Hematopoietic multipotent progenitor cell treated with erythropoietin and hydrocortisone succinate and interleukin-3 and kit ligand, for 15 days (in vitro differentiated cells): ENCODE results near the gene MAPK1IP1L.
"Not testable (repeated sequence)": the region's sequence is repeated elsewhere in the genome, so short reads cannot be mapped to it uniquely, and the experiment has no call there.

ENCODE experiments used
- DNase-seq: peaks from one replicate; pipeline ENCODE4 v3.0.0-alpha.2; 2015; ENCODE audit warnings: low spot score

The MAPK1IP1L gene

DNA sequence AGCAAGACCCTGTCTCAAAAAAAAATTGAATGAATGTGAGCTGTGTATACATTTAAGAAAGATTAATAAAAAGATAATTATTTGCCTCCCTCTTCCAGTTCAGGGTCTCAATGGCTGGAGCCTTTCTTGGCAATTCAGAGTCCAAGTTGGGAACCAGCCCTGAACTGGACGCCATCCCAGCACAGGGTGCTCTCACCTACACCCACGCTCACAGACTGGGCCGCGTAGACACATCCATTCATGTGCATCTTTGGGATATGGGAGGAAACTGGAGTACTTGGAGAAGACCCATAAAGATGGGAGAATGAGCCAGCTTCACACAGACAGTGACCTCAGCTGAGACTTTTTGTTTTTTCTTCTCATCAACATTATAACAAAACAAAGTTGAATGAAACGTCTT lies 6.5 kb downstream of the MAPK1IP1L start:
- no peak for DNase-seq

DNA sequence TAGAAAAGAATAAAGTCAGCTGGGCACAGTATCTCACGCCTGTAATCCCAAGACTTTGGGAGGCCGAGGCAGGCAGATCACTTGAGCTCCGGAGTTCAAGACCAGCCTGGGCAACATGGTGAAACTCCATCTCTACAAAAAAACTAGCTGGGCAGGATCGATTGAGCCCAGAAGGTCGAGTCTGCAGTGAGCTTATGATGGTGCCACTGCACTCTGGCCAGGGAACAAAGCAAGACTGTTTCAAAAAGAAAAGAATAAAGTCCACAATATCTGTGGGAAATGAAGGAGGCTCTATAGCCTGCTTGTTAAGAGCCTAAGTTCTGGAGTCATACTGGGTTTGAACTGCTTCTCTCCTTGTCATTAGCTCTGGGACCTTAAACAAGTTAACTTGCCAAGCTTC lies 7.9 kb downstream of the MAPK1IP1L start:
- DNase-seq: no peak

DNA sequence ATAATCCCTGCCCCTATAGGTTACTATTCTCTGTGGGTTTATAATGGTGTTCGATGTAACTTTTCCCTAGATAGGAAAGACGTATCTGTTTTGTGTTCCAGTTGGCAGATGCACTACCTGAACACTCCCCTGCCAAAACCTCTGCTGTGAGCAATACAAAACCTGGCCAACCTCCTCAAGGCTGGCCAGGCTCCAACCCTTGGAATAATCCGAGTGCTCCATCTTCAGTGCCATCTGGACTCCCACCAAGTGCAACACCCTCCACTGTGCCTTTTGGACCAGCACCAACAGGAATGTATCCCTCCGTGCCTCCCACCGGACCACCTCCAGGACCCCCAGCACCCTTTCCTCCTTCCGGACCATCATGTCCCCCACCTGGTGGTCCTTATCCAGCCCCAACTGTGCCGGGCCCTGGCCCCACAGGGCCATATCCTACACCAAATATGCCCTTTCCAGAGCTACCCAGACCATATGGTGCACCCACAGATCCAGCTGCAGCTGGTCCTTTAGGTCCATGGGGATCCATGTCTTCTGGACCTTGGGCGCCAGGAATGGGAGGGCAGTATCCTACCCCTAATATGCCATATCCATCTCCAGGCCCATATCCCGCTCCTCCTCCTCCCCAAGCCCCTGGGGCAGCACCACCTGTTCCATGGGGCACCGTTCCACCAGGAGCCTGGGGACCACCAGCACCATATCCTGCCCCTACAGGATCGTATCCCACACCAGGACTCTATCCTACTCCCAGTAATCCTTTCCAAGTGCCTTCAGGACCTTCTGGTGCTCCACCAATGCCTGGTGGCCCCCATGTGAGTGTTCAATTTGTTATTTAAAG lies 11.3 kb downstream of the MAPK1IP1L start:
- no peak for DNase-seq

GRCh38 chr14:55064896-55065295 lies 13.4 kb downstream of the MAPK1IP1L start:
- DNase-seq: not testable (repeated sequence)

DNA sequence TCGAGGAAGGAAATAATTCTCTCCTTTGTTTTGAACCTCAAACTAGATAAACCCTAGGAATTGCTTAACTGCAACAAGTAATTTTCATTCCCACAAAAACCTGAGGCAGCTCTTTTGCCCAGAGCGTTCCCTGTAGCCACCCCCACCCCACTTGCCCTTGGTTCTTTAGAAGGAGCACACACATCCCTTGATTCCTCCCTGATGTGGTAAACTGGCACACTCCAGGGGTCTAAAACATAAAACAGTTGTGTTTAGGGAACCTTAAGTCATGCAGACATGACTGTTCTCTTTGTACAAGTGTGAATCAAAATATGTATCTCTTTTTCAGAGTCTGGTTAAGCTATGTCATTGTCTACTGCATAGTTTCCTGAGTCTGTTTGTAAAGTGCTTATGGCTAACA lies 14.0 kb downstream of the MAPK1IP1L start:
- DNase-seq: no peak

DNA sequence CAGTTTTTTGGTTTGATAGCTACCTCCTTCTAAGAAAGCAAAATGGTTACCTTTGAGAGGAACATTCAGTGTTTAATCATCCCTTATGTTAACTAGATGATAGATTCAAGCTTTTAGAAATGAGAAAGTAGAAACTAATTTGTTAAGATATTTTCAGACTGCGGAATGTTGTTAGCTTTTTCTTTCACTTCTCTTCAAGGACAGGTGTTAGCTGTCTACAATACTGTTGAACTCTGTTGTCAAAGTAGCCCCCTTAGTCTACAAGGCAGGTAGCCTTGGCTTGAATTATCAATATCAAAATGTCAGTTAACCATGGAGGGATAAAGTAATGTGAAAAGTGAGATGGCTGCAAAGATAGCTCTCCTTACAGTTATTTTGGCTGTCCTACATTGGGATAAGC lies 14.8 kb downstream of the MAPK1IP1L start:
- no peak for DNase-seq

DNA sequence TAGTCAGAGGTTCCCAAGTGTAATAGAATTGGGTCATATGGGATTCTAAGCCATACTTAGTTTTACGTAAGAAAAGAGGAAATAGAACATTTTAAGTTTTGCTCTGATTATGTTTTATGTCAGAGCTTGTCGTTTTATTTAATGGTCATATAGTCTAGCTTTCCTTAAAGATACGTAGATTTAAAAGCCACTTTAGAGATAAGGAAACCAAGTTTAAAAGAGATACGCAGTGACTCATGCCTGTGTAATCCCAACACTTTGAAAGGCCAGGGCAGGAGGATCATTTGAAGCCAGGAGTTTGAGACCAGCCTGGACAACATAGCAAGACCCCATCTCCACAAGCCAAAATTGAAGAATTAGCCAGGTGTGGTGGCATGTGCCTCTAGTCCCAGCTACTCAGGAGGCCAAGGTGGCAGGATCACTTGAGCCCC lies 19.5 kb downstream of the MAPK1IP1L start:
- DNase-seq: no peak

DNA sequence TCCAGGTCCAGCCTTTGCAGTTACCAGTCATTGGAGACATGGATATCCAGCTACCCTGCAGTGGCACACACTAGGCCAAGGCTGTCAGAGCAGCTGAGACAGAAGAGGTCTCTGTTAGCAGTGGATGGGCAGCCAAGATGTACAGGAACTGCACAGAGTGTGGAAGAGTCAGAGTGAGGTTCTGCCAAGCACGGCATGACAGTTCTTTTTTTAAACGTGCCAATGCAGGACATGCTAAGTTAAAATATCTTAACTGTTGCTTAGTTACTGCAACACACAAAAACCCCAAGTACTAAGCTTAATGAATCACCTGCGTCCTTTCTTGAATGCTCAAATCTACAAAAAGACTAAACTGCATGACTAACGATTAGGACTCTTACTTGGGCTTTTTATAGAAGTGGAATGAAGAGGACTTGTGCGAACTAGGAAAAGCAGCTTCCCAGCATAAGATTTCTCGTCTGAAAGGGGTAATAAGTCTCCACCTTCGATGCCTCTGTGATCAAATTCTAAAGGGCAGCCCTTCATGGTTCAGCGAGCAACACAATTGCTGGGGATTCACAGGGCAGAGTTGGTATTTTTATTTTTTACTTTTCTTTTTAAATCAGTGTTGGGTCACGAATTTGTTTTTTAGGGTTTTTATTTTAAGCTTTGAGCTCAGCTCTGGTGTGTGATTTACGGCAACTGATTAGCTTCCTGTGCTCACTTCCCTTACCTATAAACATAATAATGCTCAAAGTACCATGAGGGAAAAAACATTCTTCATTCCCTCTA lies 20.6 kb downstream of the MAPK1IP1L start:
- DNase-seq: no peak

GRCh38 chr14:55073856-55074255 lies 22.4 kb downstream of the MAPK1IP1L start:
- no peak for DNase-seq

GRCh38 chr14:55074662-55075061 lies 23.2 kb downstream of the MAPK1IP1L start:
- DNase-seq: no peak

DNA sequence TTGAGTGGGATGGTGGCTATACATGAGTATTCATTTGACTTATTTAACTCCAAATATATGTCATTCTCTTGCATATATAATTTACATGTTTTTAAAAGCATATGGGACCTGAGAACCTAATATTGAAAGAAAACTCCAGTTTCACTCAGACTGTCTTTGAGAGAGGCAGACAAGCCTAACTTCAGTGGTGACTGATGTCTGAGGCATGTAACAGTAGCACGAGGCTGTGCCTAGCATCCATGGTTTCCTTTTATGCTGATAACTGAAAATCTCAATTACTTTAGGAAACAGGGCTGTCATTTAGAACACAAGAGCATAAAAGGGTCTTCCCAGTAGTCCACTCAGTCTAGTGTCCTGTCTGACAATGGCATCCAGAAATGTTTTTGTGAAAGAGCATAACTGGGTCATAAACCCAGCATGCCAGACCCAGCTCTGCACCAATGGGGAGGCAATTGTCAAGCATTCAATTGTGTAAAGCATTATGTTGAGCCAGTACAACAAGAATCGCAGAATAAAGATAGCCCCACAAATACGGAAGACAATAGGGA lies 24.3 kb downstream of the MAPK1IP1L start:
- no peak for DNase-seq

DNA sequence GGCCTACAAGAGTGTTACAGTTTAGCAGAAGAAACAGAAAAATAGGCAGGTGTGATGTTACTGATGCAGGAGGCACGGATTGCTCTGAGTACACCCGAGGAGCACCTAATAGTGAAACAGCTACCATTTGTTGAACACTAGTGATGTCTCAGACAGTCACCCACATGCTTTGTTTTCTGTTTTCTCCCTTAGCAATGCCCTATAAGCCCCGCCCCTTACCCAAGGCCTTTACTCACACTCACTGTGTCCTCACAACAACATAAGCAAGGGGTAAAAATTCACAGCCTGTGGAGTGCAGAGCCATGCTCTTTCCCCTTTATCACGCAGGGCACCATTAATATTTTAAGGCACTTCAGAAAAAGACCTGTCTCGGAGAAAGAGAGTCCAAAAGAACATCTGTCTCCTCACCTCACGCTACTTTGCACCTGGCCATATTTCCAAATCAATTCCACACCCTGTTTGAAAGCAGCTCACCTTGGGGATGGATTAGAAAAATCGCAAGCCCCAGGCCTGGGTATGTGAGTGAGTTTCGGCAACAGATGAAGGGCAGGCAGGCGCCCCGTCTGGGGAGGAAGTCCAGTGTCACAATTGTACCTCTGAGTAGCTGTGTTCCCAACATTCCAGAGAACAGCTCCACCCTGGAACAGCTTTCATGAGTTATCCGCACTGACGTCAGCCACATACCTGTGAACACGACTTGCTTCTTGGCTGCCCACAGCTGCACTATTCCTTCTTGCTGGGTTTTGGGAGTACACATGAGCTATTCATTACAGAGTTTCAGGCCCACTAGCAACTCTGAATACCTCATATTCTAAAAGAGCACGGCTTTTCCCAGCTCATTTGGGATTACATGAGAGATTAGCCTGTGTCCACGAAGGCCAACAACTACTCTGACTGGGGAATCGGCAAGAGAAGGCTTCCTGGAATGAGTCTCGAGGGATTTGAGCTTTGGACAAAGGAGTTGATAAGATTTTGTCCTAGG lies 26.0 kb downstream of the MAPK1IP1L start:
- no peak for DNase-seq

- DNase-seq: not testable (repeated sequence)
Measured at GRCh38 chr14:55079961-55080360, 28.5 kb downstream of the MAPK1IP1L start.

DNA sequence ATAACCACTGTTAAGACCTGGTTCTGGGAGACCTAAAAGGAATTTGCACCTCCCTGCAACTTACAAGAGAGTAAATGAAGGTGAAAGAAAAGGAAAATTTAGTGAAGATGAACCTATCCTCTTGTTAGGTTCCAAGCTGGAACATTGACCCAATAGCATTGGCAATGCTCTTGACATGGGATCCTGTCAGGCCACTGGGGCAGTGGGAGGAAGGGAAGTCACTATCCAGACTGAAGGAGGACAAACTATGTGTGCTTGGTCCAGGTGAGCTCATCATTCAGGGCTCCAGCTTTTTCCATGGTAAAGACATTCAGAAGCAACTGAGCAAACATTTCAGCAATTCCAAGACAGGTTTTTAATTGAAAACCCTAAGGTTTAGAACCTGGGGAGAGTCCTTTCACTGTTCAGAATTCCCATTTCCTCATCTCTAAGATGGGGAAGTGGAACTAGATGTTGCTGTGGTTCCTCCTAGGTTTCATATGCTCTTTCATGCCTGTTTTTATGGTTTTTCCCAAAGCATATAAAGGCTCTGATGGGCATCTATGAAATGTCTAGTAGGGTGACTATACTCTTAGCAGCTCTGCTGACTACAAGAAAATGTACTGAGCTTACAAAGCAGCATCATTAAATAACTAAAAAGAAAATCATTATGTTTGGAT lies 33.1 kb downstream of the MAPK1IP1L start:
- no peak for DNase-seq

DNA sequence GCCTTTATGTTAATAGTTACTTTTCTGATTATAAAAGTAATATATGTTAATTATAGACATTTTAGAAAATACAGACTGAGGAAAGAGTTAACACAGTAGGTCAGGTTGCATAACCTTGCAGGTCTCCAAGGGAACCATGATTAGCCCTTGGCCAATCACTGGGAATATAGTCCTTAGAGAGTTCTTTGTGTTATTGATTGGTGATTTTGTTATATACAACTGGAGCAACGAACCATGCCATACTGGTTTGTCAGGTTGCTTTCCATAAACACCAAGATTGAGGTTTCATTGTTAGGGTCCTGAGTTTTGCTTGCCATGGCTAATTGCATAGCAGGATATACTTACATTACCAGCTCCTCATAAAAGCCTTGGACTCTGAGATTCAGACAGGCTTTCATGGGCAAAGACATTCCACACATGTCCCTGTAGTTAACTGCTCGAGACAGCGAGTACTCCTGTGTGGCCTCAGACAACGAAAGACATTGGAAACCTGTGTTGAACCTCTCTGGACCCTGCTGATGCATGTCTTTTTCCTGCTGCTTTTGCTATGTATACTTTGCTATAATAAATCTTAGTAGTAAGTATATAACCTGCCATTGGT lies 33.7 kb downstream of the MAPK1IP1L start:
- DNase-seq: no peak

GRCh38 chr14:55086938-55087337 lies 35.5 kb downstream of the MAPK1IP1L start:
- DNase-seq: no peak

DNA sequence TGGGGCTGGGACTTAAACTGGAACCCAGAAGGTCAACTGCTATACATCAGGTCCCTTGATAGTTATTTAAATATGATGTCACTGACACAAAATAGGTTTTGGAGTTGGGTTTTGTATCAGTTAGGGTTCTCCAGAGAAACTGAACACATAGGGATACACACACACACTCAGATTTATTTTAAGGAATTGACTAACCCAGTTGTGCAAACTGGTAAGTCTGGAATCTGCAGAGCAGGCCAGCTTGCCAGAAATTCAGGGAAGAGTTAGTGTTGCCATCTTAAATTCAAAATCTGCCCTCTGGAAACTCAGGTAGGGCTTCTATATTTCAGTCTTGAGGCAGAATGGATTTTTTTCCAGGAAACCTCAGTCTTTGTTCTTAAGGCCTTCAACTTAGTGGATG lies 36.9 kb downstream of the MAPK1IP1L start:
- DNase-seq: no peak

DNA sequence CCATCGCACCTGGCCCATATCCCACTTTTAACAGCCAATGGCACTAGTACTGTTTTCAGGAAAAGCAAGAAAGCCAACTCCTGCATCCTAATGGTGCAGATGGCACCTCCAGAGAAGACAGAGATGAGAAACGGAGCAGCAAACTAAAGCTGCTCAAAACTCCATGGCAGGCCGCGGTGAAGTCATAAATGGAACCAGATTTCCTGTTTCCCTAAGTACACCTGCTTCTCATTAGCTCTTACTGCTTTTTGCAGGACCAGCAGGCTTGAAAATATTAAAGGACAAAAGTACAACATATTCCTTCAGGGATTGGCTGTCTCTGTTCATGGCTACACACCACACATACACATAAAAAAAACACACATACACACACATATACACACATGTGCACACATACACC lies 40.9 kb downstream of the MAPK1IP1L start:
- no peak for DNase-seq

DNA sequence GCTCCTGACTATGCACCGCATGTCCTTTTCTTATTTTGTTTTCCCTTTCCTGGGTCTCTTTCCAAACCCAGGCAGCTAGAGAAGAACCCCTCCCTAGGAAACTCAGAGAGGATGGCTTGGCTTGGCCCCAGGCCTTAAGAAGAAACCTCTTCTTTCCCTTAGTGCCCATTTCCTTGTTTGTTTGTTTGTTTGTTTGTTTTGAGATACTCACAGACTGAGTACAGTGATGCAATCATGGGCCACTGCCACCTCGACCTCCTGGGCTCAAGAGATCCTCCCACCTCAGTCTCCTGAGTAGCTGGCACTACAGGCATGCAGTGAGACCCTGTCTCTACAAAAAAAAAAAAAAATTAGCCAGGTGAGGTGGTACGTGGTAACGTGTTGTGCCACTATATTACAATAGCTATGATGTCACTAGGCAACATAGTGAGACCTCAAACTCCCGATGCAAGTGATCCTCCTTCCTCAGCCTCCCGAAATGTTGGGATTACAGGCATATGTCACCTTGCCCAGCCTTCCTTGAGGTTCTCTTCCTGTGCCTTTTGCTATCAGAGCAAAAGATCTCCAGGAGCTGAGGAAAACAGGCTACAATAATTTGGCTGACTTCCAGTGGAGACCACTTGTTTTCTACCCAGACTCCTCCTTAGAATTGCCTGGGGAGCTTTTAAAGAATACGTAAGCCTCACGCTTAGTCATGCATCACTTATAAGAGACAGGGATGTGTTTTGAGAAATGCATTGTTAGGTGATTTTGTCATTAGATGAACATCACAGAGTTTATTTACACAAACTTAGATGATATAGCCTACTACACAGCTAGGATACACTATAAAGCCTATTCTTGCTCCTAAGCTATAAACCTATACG lies 43.1 kb downstream of the MAPK1IP1L start:
- no peak for DNase-seq
